GM23338 (cell line): ENCODE measurements around the gene NCOA7. TPM values are rescaled to one million over a fixed set of nuclear protein-coding genes. Genes with fewer than 3 reads are reported as not detected.

Experiments
- ATAC-seq: fragments of 200-7000 bp; cut with Tn5 transposase; 3 replicates; pipeline ENCODE4 v1.9.1; 2020
- DNase-seq: peaks from one replicate; pipeline ENCODE4 v3.0.0-alpha.2; 2015; ENCODE audit warnings: low spot score
- H2AFZ ChIP-seq: fragments of 200-600 bp; sonication (generic); 2 replicates; pipeline ENCODE4 v1.8.0; 2016; ENCODE audit warnings: antibody characterized with exemption, mild to moderate bottlenecking, moderate library complexity
- H3F3A ChIP-seq: fragments of 200-600 bp; sonication (generic); replicated peaks from 2 replicates; pipeline ENCODE4 v1.8.0; 2017; ENCODE audit warnings: antibody characterized with exemption, mixed run types, low read depth
- H3K27ac ChIP-seq: fragments of 200-600 bp; sonication (generic); 2 replicates; pipeline ENCODE4 v1.6.1; 2016; ENCODE audit warnings: low read depth
- H3K27me3 ChIP-seq: fragments of 200-600 bp; sonication (generic); 2 replicates; pipeline ENCODE4 v1.8.0; 2016; ENCODE audit warnings: mild to moderate bottlenecking, mixed run types, moderate library complexity; ENCODE audit not compliant: insufficient read depth
- H3K36me3 ChIP-seq: fragments of 200-600 bp; sonication (generic); 2 replicates; pipeline ENCODE4 v1.8.0; 2016; ENCODE audit warnings: mild to moderate bottlenecking; ENCODE audit not compliant: insufficient read depth
- H3K4me1 ChIP-seq: fragments of 200-600 bp; sonication (generic); 2 replicates; pipeline ENCODE4 v1.8.0; 2016; ENCODE audit warnings: mild to moderate bottlenecking, moderate library complexity; ENCODE audit not compliant: insufficient read depth
- H3K4me2 ChIP-seq: fragments of 200-600 bp; sonication (generic); 2 replicates; pipeline ENCODE4 v1.7.1; 2017; ENCODE audit warnings: mixed run types
- H3K4me3 ChIP-seq: fragments of 200-600 bp; sonication (generic); 2 replicates; pipeline ENCODE4 v1.6.1; 2016; ENCODE audit warnings: mixed run types
- H3K79me2 ChIP-seq: fragments of 200-600 bp; sonication (generic); replicated peaks from 2 replicates; pipeline ENCODE4 v1.8.0; 2017; ENCODE audit warnings: mild to moderate bottlenecking; ENCODE audit not compliant: insufficient read depth
- H3K9me2 ChIP-seq: fragments of 200-600 bp; sonication (generic); 2 replicates; pipeline ENCODE4 v1.8.0; 2017; ENCODE audit not compliant: insufficient read depth
- H4K20me1 ChIP-seq: fragments of 200-600 bp; sonication (generic); replicated peaks from 2 replicates; pipeline ENCODE4 v1.8.0; 2017; ENCODE audit warnings: mild to moderate bottlenecking; ENCODE audit not compliant: insufficient read depth
- H3K27ac Mint-ChIP-seq: 2 replicates; pipeline ENCODE4 v1.8.0; 2020; ENCODE audit warnings: inconsistent platforms, mild to moderate bottlenecking, moderate library complexity, mixed read lengths
- H3K27me3 Mint-ChIP-seq: 3 replicates; pipeline ENCODE4 v1.8.0; 2022; ENCODE audit warnings: low read depth, mild to moderate bottlenecking, moderate library complexity, mixed read lengths, inconsistent platforms; ENCODE audit not compliant: insufficient read depth, poor library complexity
- H3K36me3 Mint-ChIP-seq: 3 replicates; pipeline ENCODE4 v1.8.0; 2021; ENCODE audit warnings: low read depth, mild to moderate bottlenecking, inconsistent platforms, moderate library complexity, mixed read lengths
- H3K4me1 Mint-ChIP-seq: 3 replicates; pipeline ENCODE4 v1.8.0; 2020; ENCODE audit warnings: mild to moderate bottlenecking, inconsistent platforms, mixed read lengths
- H3K4me3 Mint-ChIP-seq: 3 replicates; pipeline ENCODE4 v1.8.0; 2021; ENCODE audit warnings: moderate library complexity, mild to moderate bottlenecking, inconsistent platforms, mixed read lengths
- H3K9me3 Mint-ChIP-seq: 3 replicates; pipeline ENCODE4 v1.8.0; 2020; ENCODE audit warnings: moderate library complexity, mild to moderate bottlenecking, inconsistent platforms, mixed read lengths
- CTCF ChIP-seq, 2 experiments: fragments of 200-600 bp in 1 of 2; sonication (generic) in 1 of 2; conservative IDR thresholded peaks; 2 replicates each; pipeline versions ENCODE4 v1.5.1 to v1.6.1; 2016 to 2017; ENCODE audit warnings: antibody characterized with exemption in 2 of 2, low read depth in 2 of 2, mild to moderate bottlenecking in 2 of 2, moderate library complexity in 1 of 2
- ETS1 ChIP-seq: IDR thresholded peaks from 2 replicates; pipeline ENCODE4 v1.6.1; 2016; ENCODE audit warnings: antibody characterized with exemption
- EZH2 ChIP-seq: fragments of 200-600 bp; sonication (generic); IDR thresholded peaks from one replicate; pipeline ENCODE4 v1.8.0; 2017; ENCODE audit warnings: antibody characterized with exemption, mild to moderate bottlenecking, low read depth; ENCODE audit not compliant: unreplicated experiment
- EZH2phosphoT487 ChIP-seq: fragments of 200-600 bp; sonication (generic); IDR thresholded peaks from one replicate; pipeline ENCODE4 v1.8.1; 2018; ENCODE audit warnings: antibody characterized with exemption; ENCODE audit not compliant: unreplicated experiment
- JUNB ChIP-seq: IDR thresholded peaks from one replicate; pipeline ENCODE4 v1.6.1; 2016; ENCODE audit warnings: antibody characterized with exemption; ENCODE audit not compliant: unreplicated experiment
- NANOG ChIP-seq: IDR thresholded peaks from 2 replicates; pipeline ENCODE4 v1.6.1; 2016; ENCODE audit warnings: antibody characterized with exemption, borderline replicate concordance
- POLR2AphosphoS5 ChIP-seq: IDR thresholded peaks from 2 replicates; pipeline ENCODE4 v1.6.1; 2016; ENCODE audit warnings: antibody characterized with exemption, low read depth
- REST ChIP-seq: IDR thresholded peaks from one replicate; pipeline ENCODE4 v1.6.1; 2018; ENCODE audit warnings: antibody characterized with exemption; ENCODE audit not compliant: unreplicated experiment
- STAT1 ChIP-seq: IDR thresholded peaks from one replicate; pipeline ENCODE4 v1.6.1; 2016; ENCODE audit warnings: antibody characterized with exemption; ENCODE audit not compliant: unreplicated experiment
- ZNF114 ChIP-seq: fragments of 250-450 bp; sonication (Bioruptor Pico); IDR thresholded peaks from 2 replicates; pipeline ENCODE4 v1.5.0; 2020; ENCODE audit warnings: mild to moderate bottlenecking, moderate library complexity
- ZNF331 ChIP-seq: fragments of 250-450 bp; sonication (Bioruptor Pico); IDR thresholded peaks from 2 replicates; pipeline ENCODE4 v1.5.0; 2020; ENCODE audit warnings: low read depth, mild to moderate bottlenecking, moderate library complexity
- ZNF462 ChIP-seq: fragments of 250-450 bp; sonication (Bioruptor Pico); IDR thresholded peaks from 2 replicates; pipeline ENCODE4 v1.5.0; 2020; ENCODE audit warnings: mild to moderate bottlenecking, moderate library complexity
- polyA plus RNA-seq: library from polyadenylated mRNA; unstranded; fragments of >200 nt; fragmentation: Nextera tagmentation; extraction: Ambion mirVana; gene quantifications from 2 replicates; pipeline ENCODE4 v1.2.1, GENCODE V29; 2016
- total RNA-seq: library from RNA; depleted of rRNA; stranded (reverse); fragments of >200 nt; shearing (Covaris generic); gene quantifications from 2 replicates; pipeline ENCODE4 v1.2.3, GENCODE V29; 2014

Gene NCOA7
- total and polyA plus RNA-seq, 2 experiments from 2014 or later: 9.3 to 15.7 TPM

- Histone ChIP-seq H4K20me1 (no peaks in the 10 kb centered on the region), H3K9me2 (no peaks in the 10 kb centered on the region), H2AFZ (no peak overlapping the region), H3K4me3 (no peak overlapping the region), H3K27me3 (no peaks in the 10 kb centered on the region), H3K36me3 (no peaks in the 10 kb centered on the region), H3K79me2 (no peaks in the 10 kb centered on the region), H3F3A (no peaks in the 10 kb centered on the region), H3K4me1 (no peaks in the 10 kb centered on the region), H3K4me2 (no peak overlapping the region), H3K27ac (no peak overlapping the region)
- Mint-ChIP-seq H3K4me1 (peaks cover 6% of the 10 kb centered on the region; the same call in 1 of the 3 replicates), H3K27me3 (no peaks in the 10 kb centered on the region), H3K27ac (no peak overlapping the region), H3K4me3 (no peak overlapping the region), H3K9me3 (no peaks in the 10 kb centered on the region), H3K36me3 (no peaks in the 10 kb centered on the region)
- no peak for TF ChIP-seq EZH2phosphoT487
- TF ChIP-seq EZH2: no peak
- no peak for TF ChIP-seq CTCF (conservative IDR thresholded peaks at IDR 0.05; ENCODE audit: low read depth in 2 of 2)
- TF ChIP-seq NANOG: no peak
- TF ChIP-seq STAT1: no peak
- no peak for TF ChIP-seq POLR2AphosphoS5
- no peak for TF ChIP-seq REST
- TF ChIP-seq ZNF331 (CRISPR knock-in tag): no peak
- TF ChIP-seq ZNF114 (CRISPR knock-in tag): no peak
- TF ChIP-seq ZNF462 (CRISPR knock-in tag): no peak
- TF ChIP-seq ETS1: no peak
- no peak for TF ChIP-seq JUNB
- ATAC-seq (no peak), DNase-seq (no peak)
Observed at GRCh38 chr6:125842091-125842626, 51.4 kb downstream of the NCOA7 start.
